ENCODE data around the gene PSMD9. TPM values are rescaled to one million over a fixed set of nuclear protein-coding genes. Genes with fewer than 3 reads are reported as not detected.

PSMD9 gene
- 44.2 and 108 TPM in 2 replicates for total RNA-seq

GRCh38 chr12:121888478-121889273 lies at the start of gene PSMD9:
TSS of gene PSMD9 (plus strand) at chr12:121888790. CDS start at chr12:121888857, 67 bp downstream.
- DNase-seq (ENCODE audit: low read depth), result peak; percentile 69
- TF ChIP-seq CTCF (conservative IDR thresholded peaks at IDR 0.05; ENCODE audit: low read depth, low read length), result peak; percentile 76
- peak within 1 kb of the TSS; percentile 91 for H3K4me3 ChIP-seq (ENCODE audit: low read depth, low read length)

GRCh38 chr12:121839106-121839992 lies 49.2 kb upstream of the PSMD9 start:
- TF ChIP-seq CTCF (conservative IDR thresholded peaks at IDR 0.05; ENCODE audit: low read depth, low read length), result no peak
- peak overlapping the region; percentile 59 for H3K4me3 ChIP-seq (ENCODE audit: low read depth, low read length)
- DNase-seq (ENCODE audit: low read depth), result no peak

- no peak for TF ChIP-seq CTCF (conservative IDR thresholded peaks at IDR 0.05; ENCODE audit: low read depth, low read length)
- peak overlapping the region; percentile 59 for H3K4me3 ChIP-seq (ENCODE audit: low read depth, low read length)
- DNase-seq (ENCODE audit: low read depth), result no peak
Observed at GRCh38 chr12:121839993-121840761, 48.4 kb upstream of the PSMD9 start.

GRCh38 chr12:121843236-121843982 lies 45.2 kb upstream of the PSMD9 start:
- TF ChIP-seq CTCF (conservative IDR thresholded peaks at IDR 0.05; ENCODE audit: low read depth, low read length), result no peak
- no peak for DNase-seq (ENCODE audit: low read depth)
- H3K4me3 ChIP-seq (ENCODE audit: low read depth, low read length), result no peak overlapping the region

- DNase-seq (ENCODE audit: low read depth), result no peak
- H3K4me3 ChIP-seq (ENCODE audit: low read depth, low read length), result no peak overlapping the region
- TF ChIP-seq CTCF (conservative IDR thresholded peaks at IDR 0.05; ENCODE audit: low read depth, low read length), result no peak
Observed at GRCh38 chr12:121845701-121846100, 42.9 kb upstream of the PSMD9 start.

- DNase-seq (ENCODE audit: low read depth), result no peak
- TF ChIP-seq CTCF (conservative IDR thresholded peaks at IDR 0.05; ENCODE audit: low read depth, low read length), result no peak
- no peak overlapping the region for H3K4me3 ChIP-seq (ENCODE audit: low read depth, low read length)
Observed at GRCh38 chr12:121849211-121849610, 39.4 kb upstream of the PSMD9 start.
